Skin epidermis (tissue), 12 donors: ENCODE data around the gene PANK2.
"Not testable (repeated sequence)": the region's sequence is repeated elsewhere in the genome, so short reads cannot be mapped to it uniquely, and the experiment has no call there.

ENCODE experiments used
- H3K27ac ChIP-seq, 21 experiments: fragments of 200-600 bp; sonication (generic) in 11 of 21; one replicate each; pipeline ENCODE4 v1.5.0; 2020; ENCODE audit warnings: mild to moderate bottlenecking in 3 of 21, inconsistent platforms in 2 of 21, moderate library complexity in 2 of 21
- H3K4me3 ChIP-seq, 7 experiments: fragments of 200-600 bp; sonication (generic) in 2 of 7; one replicate each; pipeline ENCODE4 v1.5.0; 2020; ENCODE audit warnings: inconsistent platforms in 2 of 7, mild to moderate bottlenecking in 2 of 7, moderate library complexity in 1 of 7

PANK2 gene

GRCh38 chr20:3896853-3897583, 7.8 kb downstream of the PANK2 start:
- peak overlapping the region in 3 of 21 experiments; percentile 15 to 46 (median 31) for H3K27ac ChIP-seq
- H3K4me3 ChIP-seq, result no peak overlapping the region

GRCh38 chr20:3898181-3898580, 9.0 kb downstream of the PANK2 start:
- H3K4me3 ChIP-seq, H3K27ac ChIP-seq: not testable (repeated sequence)

- no peak overlapping the region for H3K4me3 ChIP-seq
- H3K27ac ChIP-seq, result no peak overlapping the region
Measured at GRCh38 chr20:3898639-3899038, 9.5 kb downstream of the PANK2 start.

GRCh38 chr20:3900187-3900604, 11.0 kb downstream of the PANK2 start:
- Histone ChIP-seq H3K27ac (peak overlapping the region in 2 of 21 experiments; percentile 17 to 81), H3K4me3 (no peak overlapping the region)

- Histone ChIP-seq H3K27ac (peak overlapping the region in 10 of 21 experiments; percentile 7 to 81 (median 40)), H3K4me3 (no peak overlapping the region)
Measured at GRCh38 chr20:3901028-3901705, 12.0 kb downstream of the PANK2 start.

GRCh38 chr20:3901706-3902440, 12.7 kb downstream of the PANK2 start:
- Histone ChIP-seq H3K4me3 (no peak overlapping the region), H3K27ac (peak overlapping the region in 11 of 21 experiments; percentile 2 to 81 (median 38))

- H3K27ac ChIP-seq, result peak overlapping the region in 9 of 21 experiments; percentile 2 to 81 (median 38)
- H3K4me3 ChIP-seq, result no peak overlapping the region
Measured at GRCh38 chr20:3902446-3902845, 13.3 kb downstream of the PANK2 start.

- no peak overlapping the region for H3K4me3 ChIP-seq
- no peak overlapping the region for H3K27ac ChIP-seq
Measured at GRCh38 chr20:3904224-3904623, 15.0 kb downstream of the PANK2 start.

GRCh38 chr20:3904857-3905256, 15.7 kb downstream of the PANK2 start:
- H3K4me3 ChIP-seq, result no peak overlapping the region

GRCh38 chr20:3906744-3907721, 17.8 kb downstream of the PANK2 start:
- H3K4me3 ChIP-seq, result not testable (repeated sequence)
- H3K27ac ChIP-seq, result peak overlapping the region in 4 of 21 experiments; percentile 7 to 53 (median 14)

More at GRCh38 chr20:3904857-3905256, 15.7 kb downstream of the PANK2 start:
- H3K27ac ChIP-seq, result no peak overlapping the region

GRCh38 chr20:3908667-3909066, 19.5 kb downstream of the PANK2 start:
- no peak overlapping the region for H3K27ac ChIP-seq
- H3K4me3 ChIP-seq, result no peak overlapping the region

- no peak overlapping the region for H3K4me3 ChIP-seq
- H3K27ac ChIP-seq, result no peak overlapping the region
Measured at GRCh38 chr20:3909952-3910366, 20.8 kb downstream of the PANK2 start.

GRCh38 chr20:3910853-3911252, 21.7 kb downstream of the PANK2 start:
- Histone ChIP-seq H3K4me3 (no peak overlapping the region), H3K27ac (no peak overlapping the region)

GRCh38 chr20:3911956-3912355, 22.8 kb downstream of the PANK2 start:
- no peak overlapping the region for H3K27ac ChIP-seq

GRCh38 chr20:3914446-3914845, 25.3 kb downstream of the PANK2 start:
- no peak overlapping the region for H3K27ac ChIP-seq
- H3K4me3 ChIP-seq, result no peak overlapping the region

More at GRCh38 chr20:3911956-3912355, 22.8 kb downstream of the PANK2 start:
- no peak overlapping the region for H3K4me3 ChIP-seq

GRCh38 chr20:3915691-3916090, 26.5 kb downstream of the PANK2 start:
- Histone ChIP-seq H3K27ac (no peak overlapping the region), H3K4me3 (no peak overlapping the region)

GRCh38 chr20:3916364-3916763, 27.2 kb downstream of the PANK2 start:
- Histone ChIP-seq H3K27ac (no peak overlapping the region), H3K4me3 (no peak overlapping the region)

GRCh38 chr20:3919352-3919751, 30.2 kb downstream of the PANK2 start:
- H3K27ac ChIP-seq, result no peak overlapping the region

More at GRCh38 chr20:3919352-3919751, 30.2 kb downstream of the PANK2 start:
- H3K4me3 ChIP-seq, result no peak overlapping the region
